IMR-90 (cell line): ENCODE results near the gene TMEM14A. TPM values are rescaled to one million over a fixed set of nuclear protein-coding genes. Genes with fewer than 3 reads are reported as not detected.

ENCODE experiments used
- ATAC-seq: fragments of 200-7000 bp; cut with Tn5 transposase; 2 replicates; pipeline ENCODE4 v1.9.1; 2020; ENCODE audit warnings: low read depth, mild to moderate bottlenecking, moderate library complexity
- BruUV-seq: library from RNA; stranded (reverse); fragments of 400-500 nt; replicated peaks from 2 replicates; lab custom pipeline; 2021; lab: Mats Ljungman, UMichigan
- CTCF ChIA-PET: fragments of 300-600 bp; formaldehyde crosslinking; extraction: SDS; loops from one replicate; lab custom pipeline; 2021; ENCODE audit warnings: antibody characterized with exemption; lab: Yijun Ruan, JAX
- POLR2A ChIA-PET: fragments of 300-600 bp; sonication (Branson Sonifier 250); formaldehyde crosslinking; loops from one replicate; lab custom pipeline; 2022; ENCODE audit warnings: antibody characterized with exemption; ENCODE audit not compliant: unreplicated experiment; lab: Charles Lee
- DNase-seq: peaks from one replicate; pipeline ENCODE4 v3.0.0; 2013
- H2AFZ ChIP-seq: replicated peaks from 2 replicates; pipeline ENCODE3; 2013; ENCODE audit warnings: low read length, mild to moderate bottlenecking; ENCODE audit not compliant: poor library complexity
- H2AK5ac ChIP-seq: 2 replicates; pipeline ENCODE4 v1.6.1; 2013; ENCODE audit warnings: low read depth, low read length, inconsistent platforms
- H2AK9ac ChIP-seq: replicated peaks from 2 replicates; pipeline ENCODE3; 2013; ENCODE audit warnings: mild to moderate bottlenecking, low read depth, low read length, moderate library complexity; ENCODE audit not compliant: poor library complexity
- H2BK120ac ChIP-seq: 2 replicates; pipeline ENCODE4 v1.6.1; 2013; ENCODE audit warnings: low read depth, low read length, inconsistent platforms
- H2BK15ac ChIP-seq: 3 replicates; pipeline ENCODE4 v1.6.1; 2013; ENCODE audit warnings: low read depth, low read length, inconsistent platforms
- H2BK20ac ChIP-seq: 2 replicates; pipeline ENCODE4 v1.6.1; 2013; ENCODE audit warnings: low read depth, mild to moderate bottlenecking, inconsistent platforms, low read length, moderate library complexity
- H2BK5ac ChIP-seq: 2 replicates; pipeline ENCODE4 v1.6.1; 2013; ENCODE audit warnings: mild to moderate bottlenecking, low read depth, low read length, inconsistent platforms; ENCODE audit not compliant: poor library complexity, severe bottlenecking
- H3K14ac ChIP-seq: replicated peaks from 2 replicates; pipeline ENCODE4 v1.6.1; 2013; ENCODE audit warnings: low read depth, low read length, inconsistent platforms
- H3K18ac ChIP-seq: 2 replicates; pipeline ENCODE4 v1.6.1; 2013; ENCODE audit warnings: low read depth, low read length, control low read depth
- H3K23ac ChIP-seq: 2 replicates; pipeline ENCODE4 v1.6.1; 2013; ENCODE audit warnings: low read depth, low read length, inconsistent platforms
- H3K27ac ChIP-seq: 2 replicates; pipeline ENCODE4 v1.5.1; 2013; ENCODE audit warnings: mild to moderate bottlenecking, control low read depth, low read length; ENCODE audit not compliant: insufficient read depth
- H3K27me3 ChIP-seq: 2 replicates; pipeline ENCODE4 v1.6.1; 2013; ENCODE audit warnings: low read length; ENCODE audit not compliant: control insufficient read depth, insufficient read depth
- H3K36me3 ChIP-seq: 2 replicates; pipeline ENCODE4 v1.6.1; 2013; ENCODE audit warnings: low read length, mixed read lengths; ENCODE audit not compliant: control insufficient read depth, insufficient read depth
- H3K4ac ChIP-seq: 2 replicates; pipeline ENCODE4 v1.6.1; 2013; ENCODE audit warnings: low read depth, low read length, inconsistent platforms
- H3K4me1 ChIP-seq: 2 replicates; pipeline ENCODE4 v1.6.1; 2013; ENCODE audit warnings: low read length, mixed read lengths; ENCODE audit not compliant: control insufficient read depth, insufficient read depth
- H3K4me2 ChIP-seq: 2 replicates; pipeline ENCODE4 v1.6.1; 2013; ENCODE audit warnings: low read depth, mild to moderate bottlenecking, control low read depth, low read length, moderate library complexity
- H3K4me3 ChIP-seq: 2 replicates; pipeline ENCODE4 v1.5.1; 2013; ENCODE audit warnings: low read depth, mild to moderate bottlenecking, control low read depth, low read length, moderate library complexity; ENCODE audit not compliant: insufficient read depth
- H3K56ac ChIP-seq: 2 replicates; pipeline ENCODE4 v1.6.1; 2013; ENCODE audit warnings: low read length, inconsistent platforms; ENCODE audit not compliant: insufficient read depth; ENCODE audit errors: extremely low read depth
- H3K79me1 ChIP-seq, 2 experiments: 2 replicates each; pipeline ENCODE4 v1.6.1; 2013; ENCODE audit warnings: low read length in 2 of 2, inconsistent platforms in 1 of 2, low read depth in 1 of 2
- H3K9ac ChIP-seq: 2 replicates; pipeline ENCODE4 v1.6.1; 2013; ENCODE audit warnings: low read depth, low read length, control low read depth
- H3K9me1 ChIP-seq: 2 replicates; pipeline ENCODE4 v1.6.1; 2013; ENCODE audit warnings: low read length, inconsistent platforms; ENCODE audit not compliant: insufficient read depth
- H3K9me3 ChIP-seq: 2 replicates; pipeline ENCODE4 v1.6.1; 2013; ENCODE audit warnings: low read length; ENCODE audit not compliant: control insufficient read depth, insufficient read depth
- H4K20me1 ChIP-seq: 2 replicates; pipeline ENCODE4 v1.6.1; 2013; ENCODE audit warnings: low read length, inconsistent platforms; ENCODE audit not compliant: insufficient read depth
- H4K5ac ChIP-seq: 2 replicates; pipeline ENCODE4 v1.6.1; 2013; ENCODE audit warnings: mild to moderate bottlenecking, low read depth, low read length, control low read depth
- H4K8ac ChIP-seq, 2 experiments: 2 replicates each; pipeline ENCODE4 v1.6.1; 2013; ENCODE audit warnings: low read depth in 2 of 2, low read length in 2 of 2, control low read depth in 1 of 2, inconsistent platforms in 1 of 2
- H4K91ac ChIP-seq: 2 replicates; pipeline ENCODE4 v1.6.1; 2013; ENCODE audit warnings: low read depth, low read length, inconsistent platforms; ENCODE audit not compliant: insufficient read depth
- BHLHE40 ChIP-seq: fragments of 150-350 bp; IDR thresholded peaks from 2 replicates; pipeline ENCODE4 v1.6.1; 2016; ENCODE audit warnings: mild to moderate bottlenecking, low read depth, low read length
- CEBPB ChIP-seq: IDR thresholded peaks from 2 replicates; pipeline ENCODE4 v1.6.1; 2012; ENCODE audit warnings: low read depth, low read length, improper control_type of control experiment
- CHD1 ChIP-seq: IDR thresholded peaks from 2 replicates; pipeline ENCODE4 v1.6.1; 2012; ENCODE audit warnings: low read depth, low read length, improper control_type of control experiment
- FOS ChIP-seq: fragments of 150-350 bp; IDR thresholded peaks from 2 replicates; pipeline ENCODE4 v1.6.1; 2016; ENCODE audit warnings: low read depth, low read length
- MAFK ChIP-seq: IDR thresholded peaks from 2 replicates; pipeline ENCODE4 v1.6.1; 2012; ENCODE audit warnings: low read depth, low read length, improper control_type of control experiment
- MAZ ChIP-seq: IDR thresholded peaks from 2 replicates; pipeline ENCODE4 v1.6.1; 2012; ENCODE audit warnings: low read depth, mild to moderate bottlenecking, low read length, improper control_type of control experiment, moderate library complexity, borderline replicate concordance
- MXI1 ChIP-seq: IDR thresholded peaks from 2 replicates; pipeline ENCODE4 v1.6.1; 2012; ENCODE audit warnings: low read depth, mild to moderate bottlenecking, low read length, moderate library complexity, borderline replicate concordance
- POLR2A ChIP-seq: IDR thresholded peaks from 2 replicates; pipeline ENCODE4 v1.6.1; 2012; ENCODE audit warnings: mild to moderate bottlenecking, low read depth, low read length
- RAD21 ChIP-seq: IDR thresholded peaks from 2 replicates; pipeline ENCODE4 v1.6.1; 2012; ENCODE audit warnings: low read length, improper control_type of control experiment
- RFX5 ChIP-seq: IDR thresholded peaks from 2 replicates; pipeline ENCODE4 v1.8.0; 2012; ENCODE audit warnings: low read depth, mild to moderate bottlenecking, low read length, moderate library complexity
- SMC3 ChIP-seq: fragments of 150-350 bp; IDR thresholded peaks from 2 replicates; pipeline ENCODE4 v1.6.1; 2016; ENCODE audit warnings: low read depth, mild to moderate bottlenecking, antibody characterized with exemption, low read length, moderate library complexity
- WGBS, 2 experiments: methylation state at CpG; one replicate each; pipeline versions ENCODE4 v1.1.5 to v1.1.7; 2013; ENCODE audit warnings: missing lambda C conversion rate in 2 of 2; ENCODE audit not compliant: insufficient read length in 1 of 2; ENCODE audit errors: extremely low coverage in 2 of 2; 5-methylcytosine and 5-hydroxymethylcytosine counted together
- dilution Hi-C: fragments of 300-500 bp; cut with HindIII; formaldehyde crosslinking; loops from one replicate; pipeline ENCODE4 v1.14.3; 2018; ENCODE audit warnings: low sequenced_read_pairs; ENCODE audit not compliant: unreplicated experiment
- in situ Hi-C: fragments of 300-500 bp; cut with MboI; formaldehyde crosslinking; loops from 3 replicates; pipeline ENCODE4 v1.14.3; 2019; ENCODE audit warnings: low sequenced_read_pairs, inconsistent platforms, mixed read lengths
- intact Hi-C: fragments of 100-400 bp; cut with micrococcal nuclease; formaldehyde crosslinking; loops from 2 replicates; pipeline ENCODE4 v1.10.0; 2022
- polyA plus RNA-seq, 3 experiments: library from polyadenylated mRNA; depleted of rRNA; stranded (reverse); fragments of >200 nt; gene quantifications; 2 replicates each; pipeline ENCODE4 v1.2.3, GENCODE V29; 2012; ENCODE audit warnings: low replicate concordance in 1 of 3
- total RNA-seq: library from RNA; depleted of rRNA; stranded (reverse); fragments of >200 nt; gene quantifications from 2 replicates; pipeline ENCODE4 v1.2.3, GENCODE V29; 2012
- TF ChIP-seq, protein P1 (sequence below): conservative IDR thresholded peaks from 2 replicates; pipeline ENCODE4 v1.5.1; 2012; ENCODE audit warnings: mild to moderate bottlenecking, low read depth, low read length, improper control_type of control experiment
- TF ChIP-seq, protein P2 (sequence below): fragments of 150-350 bp; IDR thresholded peaks from 2 replicates; pipeline ENCODE4 v1.6.1; 2017; ENCODE audit warnings: mild to moderate bottlenecking, antibody characterized with exemption, low read length, low read depth
- TF ChIP-seq, protein P3 (sequence below): fragments of 150-350 bp; IDR thresholded peaks from 2 replicates; pipeline ENCODE4 v1.6.1; 2016; ENCODE audit warnings: low read depth, mild to moderate bottlenecking, low read length, moderate library complexity, borderline replicate concordance

The TMEM14A gene
- total and polyA plus RNA-seq, 2 of the 4 experiments (the other 2 are of a cell fraction) = 18.5 to 25.1 TPM

DNA sequence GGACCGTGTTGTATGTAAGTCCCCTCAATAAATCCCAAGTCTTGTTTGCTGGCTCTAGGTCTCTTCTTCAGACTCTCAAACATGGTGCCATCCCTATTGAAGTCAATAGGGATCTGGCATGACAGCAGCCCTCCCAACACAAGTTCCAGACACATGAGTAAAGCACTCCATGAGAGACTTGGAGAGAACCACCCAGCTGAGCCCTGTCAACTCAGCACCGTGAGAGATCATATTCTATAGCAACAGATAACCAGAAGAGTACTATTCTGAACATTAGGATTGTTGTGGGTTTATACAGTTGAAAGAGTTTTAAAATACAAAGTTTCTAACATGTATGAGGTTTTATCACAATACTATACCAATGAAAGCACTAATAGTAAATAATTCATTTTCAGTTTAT is 23.5 kb downstream of the TMEM14A start:
- dilution Hi-C loops (no loop called here), intact Hi-C loops (no loop called here), in situ Hi-C loops (no loop called here)
- no TSS peak for BruUV-seq
- TF ChIP-seq RAD21 (no peak), FOS (no peak), MAFK (no peak), CEBPB (no peak), SMC3 (no peak), POLR2A (no peak), BHLHE40 (no peak), RFX5 (no peak), MXI1 (no peak), MAZ (no peak), CHD1 (no peak)
- TF ChIP-seq, protein P1, sequence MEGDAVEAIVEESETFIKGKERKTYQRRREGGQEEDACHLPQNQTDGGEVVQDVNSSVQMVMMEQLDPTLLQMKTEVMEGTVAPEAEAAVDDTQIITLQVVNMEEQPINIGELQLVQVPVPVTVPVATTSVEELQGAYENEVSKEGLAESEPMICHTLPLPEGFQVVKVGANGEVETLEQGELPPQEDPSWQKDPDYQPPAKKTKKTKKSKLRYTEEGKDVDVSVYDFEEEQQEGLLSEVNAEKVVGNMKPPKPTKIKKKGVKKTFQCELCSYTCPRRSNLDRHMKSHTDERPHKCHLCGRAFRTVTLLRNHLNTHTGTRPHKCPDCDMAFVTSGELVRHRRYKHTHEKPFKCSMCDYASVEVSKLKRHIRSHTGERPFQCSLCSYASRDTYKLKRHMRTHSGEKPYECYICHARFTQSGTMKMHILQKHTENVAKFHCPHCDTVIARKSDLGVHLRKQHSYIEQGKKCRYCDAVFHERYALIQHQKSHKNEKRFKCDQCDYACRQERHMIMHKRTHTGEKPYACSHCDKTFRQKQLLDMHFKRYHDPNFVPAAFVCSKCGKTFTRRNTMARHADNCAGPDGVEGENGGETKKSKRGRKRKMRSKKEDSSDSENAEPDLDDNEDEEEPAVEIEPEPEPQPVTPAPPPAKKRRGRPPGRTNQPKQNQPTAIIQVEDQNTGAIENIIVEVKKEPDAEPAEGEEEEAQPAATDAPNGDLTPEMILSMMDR = no peak
- TF ChIP-seq, protein P2, sequence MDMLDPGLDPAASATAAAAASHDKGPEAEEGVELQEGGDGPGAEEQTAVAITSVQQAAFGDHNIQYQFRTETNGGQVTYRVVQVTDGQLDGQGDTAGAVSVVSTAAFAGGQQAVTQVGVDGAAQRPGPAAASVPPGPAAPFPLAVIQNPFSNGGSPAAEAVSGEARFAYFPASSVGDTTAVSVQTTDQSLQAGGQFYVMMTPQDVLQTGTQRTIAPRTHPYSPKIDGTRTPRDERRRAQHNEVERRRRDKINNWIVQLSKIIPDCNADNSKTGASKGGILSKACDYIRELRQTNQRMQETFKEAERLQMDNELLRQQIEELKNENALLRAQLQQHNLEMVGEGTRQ = no peak
- TF ChIP-seq, protein P3, sequence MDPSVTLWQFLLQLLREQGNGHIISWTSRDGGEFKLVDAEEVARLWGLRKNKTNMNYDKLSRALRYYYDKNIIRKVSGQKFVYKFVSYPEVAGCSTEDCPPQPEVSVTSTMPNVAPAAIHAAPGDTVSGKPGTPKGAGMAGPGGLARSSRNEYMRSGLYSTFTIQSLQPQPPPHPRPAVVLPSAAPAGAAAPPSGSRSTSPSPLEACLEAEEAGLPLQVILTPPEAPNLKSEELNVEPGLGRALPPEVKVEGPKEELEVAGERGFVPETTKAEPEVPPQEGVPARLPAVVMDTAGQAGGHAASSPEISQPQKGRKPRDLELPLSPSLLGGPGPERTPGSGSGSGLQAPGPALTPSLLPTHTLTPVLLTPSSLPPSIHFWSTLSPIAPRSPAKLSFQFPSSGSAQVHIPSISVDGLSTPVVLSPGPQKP = no peak
- Histone ChIP-seq H2AK9ac (no peak overlapping the region), H2BK5ac (no peak overlapping the region), H4K91ac (no peak overlapping the region), H3K4me2 (no peak overlapping the region), H2AFZ (no peak overlapping the region), H2BK15ac (no peak overlapping the region), H3K79me1 (no peaks in the 10 kb centered on the region), H3K36me3 (no peaks in the 10 kb centered on the region), H4K8ac (no peak overlapping the region), H3K56ac (no peak overlapping the region), H3K9ac (no peak overlapping the region), H3K27me3 (no peaks in the 10 kb centered on the region), H3K9me1 (no peaks in the 10 kb centered on the region), H2BK120ac (no peak overlapping the region), H4K20me1 (no peaks in the 10 kb centered on the region), H4K5ac (no peak overlapping the region), H3K4me3 (no peak overlapping the region), H3K23ac (no peak overlapping the region), H2BK20ac (no peak overlapping the region), H3K4ac (no peak overlapping the region), H3K14ac (no peak overlapping the region), H2AK5ac (no peak overlapping the region), H3K4me1 (no peaks in the 10 kb centered on the region), H3K18ac (no peak overlapping the region), H3K9me3 (peaks cover 4% of the 10 kb centered on the region), H3K27ac (no peak overlapping the region)
- no CpG with 5 or more reads among the region's 2 CpGs for WGBS, 2 experiments
- ChIA-PET CTCF (no interaction called here), POLR2A (no interaction called here)
- no peak for ATAC-seq
- no peak for DNase-seq
